HG03575 (cell line): ENCODE measurements around the gene PAK6.

ENCODE experiments used
- ATAC-seq: cut with Tn5 transposase; IDR thresholded peaks from one replicate; pipeline ENCODE4 v1.9.1; 2021; ENCODE audit not compliant: unreplicated experiment, insufficient number of reproducible peaks, low FRiP score; ENCODE audit errors: extremely low read depth

Gene PAK6

GRCh38 chr15:40239693-40240618 is 1.1 kb downstream of the PAK6 start:
- no peak for ATAC-seq

DNA sequence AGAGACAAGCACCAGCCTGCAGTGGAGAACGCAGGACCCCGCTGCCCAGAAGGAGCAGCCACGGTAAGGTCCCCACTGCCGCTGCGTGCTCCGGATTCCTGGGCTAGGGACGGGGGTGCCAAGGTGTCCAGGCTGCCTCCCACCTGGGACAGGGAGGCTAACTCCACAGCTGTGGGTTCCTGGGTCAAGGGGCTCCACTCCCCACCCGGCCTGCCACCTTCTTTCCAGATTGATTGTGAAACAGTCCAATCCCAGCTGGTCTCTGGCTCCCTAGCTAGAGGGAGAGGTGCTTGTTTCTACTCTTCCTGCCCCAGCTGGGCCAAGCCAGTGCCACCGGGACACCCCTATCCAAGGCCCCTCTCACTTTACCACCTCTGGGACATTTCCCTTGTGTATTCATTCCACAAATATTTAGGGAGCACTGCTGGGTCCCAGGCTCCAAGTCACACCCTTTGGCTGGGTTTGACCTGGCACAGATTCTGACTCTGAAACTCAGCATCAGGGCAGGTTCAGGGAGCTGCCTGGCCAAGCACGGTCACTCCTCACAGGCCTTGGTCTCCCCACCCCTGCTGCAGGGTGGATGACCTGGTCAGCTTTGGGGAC is 1.9 kb downstream of the PAK6 start:
- ATAC-seq: no peak

DNA sequence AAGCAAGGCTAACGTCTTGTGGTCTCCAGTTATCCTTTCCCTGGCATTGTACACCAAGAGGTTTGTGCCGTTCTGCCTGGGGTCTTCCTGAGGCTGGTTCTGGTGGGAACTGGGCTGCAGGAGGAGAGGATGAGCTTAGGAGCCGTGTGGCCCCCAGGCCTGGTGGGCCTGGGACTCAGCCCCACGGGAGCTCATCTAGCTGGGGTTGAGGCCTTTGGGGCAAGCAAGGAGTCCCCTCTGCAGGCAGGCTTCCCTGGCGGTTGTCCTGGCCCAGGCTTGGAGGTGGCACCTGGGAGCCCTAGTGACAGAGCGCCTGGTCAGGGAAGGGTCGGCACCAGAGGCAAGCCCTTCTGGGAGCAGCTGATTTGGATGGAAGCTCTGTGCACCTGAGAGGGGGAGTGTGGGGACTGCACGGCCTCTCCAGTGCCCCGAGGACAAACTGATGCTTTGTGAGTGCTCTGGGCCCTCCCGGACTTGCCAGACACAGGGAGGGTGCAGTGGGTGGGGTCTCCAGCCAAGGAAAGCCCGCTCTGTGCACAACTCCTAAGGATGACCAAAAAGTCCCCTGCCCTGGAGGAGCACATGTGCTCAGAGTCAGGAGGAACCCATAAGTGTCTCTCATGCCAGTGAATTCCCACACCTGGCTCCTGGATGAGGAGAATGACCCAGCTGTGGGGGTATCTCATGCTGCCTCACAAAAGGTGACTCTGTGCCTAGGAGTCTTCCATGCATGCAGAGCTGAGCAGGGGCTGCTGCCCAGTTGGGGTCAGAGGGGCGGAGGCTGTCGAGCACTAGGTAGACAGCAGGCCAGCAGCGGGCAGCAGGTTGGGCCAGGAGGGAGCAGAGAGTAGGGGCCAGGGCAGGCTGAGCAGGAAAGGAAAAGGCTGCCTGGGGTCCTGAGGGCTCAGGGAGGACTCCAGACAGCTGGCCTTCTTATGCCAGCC is 2.7 kb downstream of the PAK6 start:
- no peak for ATAC-seq

DNA sequence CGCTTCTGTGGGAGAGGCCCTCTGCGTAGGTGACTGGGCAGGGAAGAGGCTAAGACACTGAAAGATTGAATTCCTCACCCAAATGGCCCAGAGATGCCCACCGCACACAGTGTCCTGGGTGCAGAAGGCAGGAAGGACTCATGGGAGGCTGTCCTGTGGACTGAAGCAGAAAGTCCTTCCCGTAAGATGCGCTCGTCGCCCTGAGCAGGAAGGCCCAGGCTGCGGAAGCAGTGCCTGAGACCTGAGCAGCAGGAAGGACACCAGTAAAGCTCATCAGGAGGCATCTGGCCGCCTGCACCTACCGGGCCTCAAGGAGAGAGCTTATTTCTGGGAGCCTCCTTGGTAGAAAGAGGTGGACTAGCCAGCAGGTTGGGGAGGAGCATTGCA is 3.3 kb downstream of the PAK6 start:
- ATAC-seq: no peak

- no peak for ATAC-seq
Measured at GRCh38 chr15:40242601-40243000, 3.7 kb downstream of the PAK6 start.

DNA sequence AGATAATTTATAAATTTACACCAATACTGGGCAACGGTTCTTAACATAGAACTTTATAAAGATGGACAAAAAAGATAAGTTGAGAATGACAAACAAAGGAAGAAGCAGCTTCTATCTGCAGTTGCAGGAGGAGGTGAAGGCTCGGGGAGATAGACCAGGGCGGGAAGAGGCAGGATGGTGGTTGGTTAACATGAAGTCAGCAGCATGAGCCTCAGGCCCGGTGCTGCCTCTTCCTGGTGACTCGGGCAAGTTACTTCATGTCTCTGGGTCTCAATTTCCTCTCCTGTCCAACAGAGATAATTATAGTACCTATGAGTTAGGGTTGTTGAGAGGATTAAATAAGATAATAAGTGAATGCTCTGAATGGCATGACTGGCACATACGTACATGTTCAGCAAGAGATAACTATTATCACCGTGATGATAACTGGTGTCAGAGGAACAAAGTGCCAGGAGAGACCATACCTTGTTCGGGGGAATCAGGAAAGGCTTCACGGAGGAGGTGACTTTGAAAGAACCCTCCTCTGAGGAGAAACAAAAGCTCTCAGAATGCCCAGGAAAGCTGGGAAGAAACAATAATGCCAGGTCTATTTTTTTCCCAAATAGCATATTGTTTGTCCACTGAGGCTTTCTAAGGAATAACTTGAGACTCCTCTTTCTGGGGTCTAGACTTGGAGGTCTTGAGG is 4.4 kb downstream of the PAK6 start:
- no peak for ATAC-seq

DNA sequence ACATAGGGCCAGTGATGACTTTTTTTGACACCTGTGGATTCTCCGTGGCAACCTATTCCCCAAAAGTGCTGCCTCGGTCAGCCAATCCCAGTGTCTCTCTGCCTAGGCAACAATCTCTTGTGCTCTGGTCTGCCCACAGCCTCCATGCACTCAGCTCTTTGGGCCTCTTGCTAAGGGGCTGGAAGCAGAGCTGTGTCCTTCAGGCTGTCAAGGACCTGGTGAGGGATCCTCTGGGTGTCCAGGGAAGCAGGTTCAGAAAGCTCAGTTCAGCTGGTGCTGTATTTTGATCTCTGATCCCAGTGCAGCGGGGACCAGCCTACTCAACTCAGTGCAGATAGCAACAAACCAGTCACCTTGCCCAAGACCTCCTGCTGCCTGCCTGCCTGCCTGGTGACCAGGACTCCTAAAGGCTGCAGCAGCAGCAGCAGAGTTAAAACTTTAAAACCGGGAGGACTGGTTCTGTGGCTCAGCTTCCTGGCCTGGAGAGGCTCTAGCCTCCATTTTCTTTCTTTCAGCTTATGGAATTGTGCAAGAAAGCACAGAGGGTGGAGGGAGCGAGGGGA is 6.2 kb downstream of the PAK6 start:
- no peak for ATAC-seq

GRCh38 chr15:40245666-40246450 is 7.0 kb downstream of the PAK6 start:
- no peak for ATAC-seq

- ATAC-seq: no peak
Measured at GRCh38 chr15:40246496-40247280, 7.8 kb downstream of the PAK6 start.

- ATAC-seq: no peak
Measured at GRCh38 chr15:40247406-40247971, 8.6 kb downstream of the PAK6 start.

DNA sequence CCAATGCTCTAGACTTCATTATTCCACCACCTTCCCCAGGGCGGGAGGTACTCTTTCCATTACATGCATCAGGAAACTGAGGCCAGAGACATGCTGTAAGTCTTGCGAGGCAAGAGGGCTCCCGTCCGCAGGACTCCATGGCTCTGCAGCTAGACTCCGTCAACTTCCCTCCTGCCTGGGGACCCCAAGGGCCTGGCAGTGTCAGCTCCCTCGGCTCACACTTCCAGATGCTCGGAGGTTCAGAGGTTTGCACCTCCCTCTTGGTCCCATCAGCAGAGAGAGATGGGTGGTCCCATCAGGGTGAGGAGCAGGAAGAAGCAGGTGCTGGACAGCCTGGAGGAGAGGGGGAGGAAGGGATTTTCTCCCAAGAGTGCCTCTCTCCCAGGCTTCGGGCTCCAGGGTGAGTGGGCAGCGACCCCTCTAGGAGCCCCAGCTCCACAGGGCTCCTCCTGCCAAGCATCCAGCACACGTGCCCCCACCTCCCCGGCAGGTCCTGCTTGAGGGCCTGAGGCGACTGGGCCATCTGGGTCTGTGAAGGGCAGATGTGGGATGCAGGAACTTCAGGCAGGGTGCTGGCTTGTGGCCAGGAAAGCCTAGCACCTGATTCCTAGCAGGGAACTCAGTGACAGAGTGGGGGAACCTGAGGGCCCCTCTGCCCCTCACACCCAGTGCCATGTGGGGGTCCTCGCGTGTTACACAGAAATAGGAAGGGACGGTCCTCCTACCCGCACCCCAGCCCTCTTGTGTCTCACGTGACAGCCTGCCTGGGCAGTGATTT is 9.3 kb downstream of the PAK6 start:
- no peak for ATAC-seq

GRCh38 chr15:40249477-40250303 is 10.8 kb downstream of the PAK6 start:
- no peak for ATAC-seq

DNA sequence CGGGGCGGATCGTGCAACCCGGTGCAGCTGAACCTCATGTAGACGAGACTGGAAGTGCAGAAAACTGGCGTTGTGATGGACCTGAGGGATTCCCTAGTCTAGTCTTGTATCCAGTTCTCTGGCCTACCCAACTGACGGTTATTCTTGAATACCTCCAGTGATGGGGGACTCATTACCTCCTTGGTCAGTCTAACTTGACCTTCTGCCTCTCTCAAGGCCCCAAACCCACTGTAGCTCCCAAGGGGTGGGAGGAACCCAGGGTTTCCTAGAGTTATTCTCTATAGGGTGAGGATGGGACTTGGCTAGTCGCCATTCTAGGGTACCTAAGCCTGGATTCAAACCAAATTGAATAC is 11.4 kb downstream of the PAK6 start:
- no peak for ATAC-seq

GRCh38 chr15:40250771-40251483 is 12.1 kb downstream of the PAK6 start:
- ATAC-seq: no peak
